HG03442 (cell line): Measurements from ENCODE around the gene OAS1.
A peak's percentile ranks its signal among the peaks of the same experiment; 100 is the strongest.
"Not testable (repeated sequence)": the region's sequence is repeated elsewhere in the genome, so short reads cannot be mapped to it uniquely, and the experiment has no call there.

Source experiments
- ATAC-seq: cut with Tn5 transposase; IDR thresholded peaks from one replicate; pipeline ENCODE4 v1.9.1; 2021; ENCODE audit warnings: mild to moderate bottlenecking, moderate library complexity; ENCODE audit not compliant: unreplicated experiment

The OAS1 gene

DNA sequence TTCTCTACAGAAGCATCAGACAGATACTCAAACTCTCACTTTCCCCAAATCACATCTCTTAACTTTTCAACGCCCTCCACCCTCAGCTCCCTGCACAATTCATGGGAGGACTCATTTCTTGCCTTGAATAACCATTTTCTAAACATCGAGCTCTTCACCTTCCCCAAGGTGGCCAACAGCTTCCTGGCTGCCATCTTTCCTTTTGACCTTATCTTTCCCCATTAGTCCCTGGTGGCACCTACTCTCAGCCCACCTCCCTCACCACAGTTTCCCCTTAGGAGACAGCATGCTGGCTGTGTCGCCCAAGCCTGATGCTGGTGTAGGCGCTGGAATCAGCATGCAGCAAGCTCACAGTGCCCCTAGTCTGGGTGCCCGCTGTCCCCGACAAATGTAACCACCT, 8.4 kb upstream of the OAS1 start:
- no peak for ATAC-seq

DNA sequence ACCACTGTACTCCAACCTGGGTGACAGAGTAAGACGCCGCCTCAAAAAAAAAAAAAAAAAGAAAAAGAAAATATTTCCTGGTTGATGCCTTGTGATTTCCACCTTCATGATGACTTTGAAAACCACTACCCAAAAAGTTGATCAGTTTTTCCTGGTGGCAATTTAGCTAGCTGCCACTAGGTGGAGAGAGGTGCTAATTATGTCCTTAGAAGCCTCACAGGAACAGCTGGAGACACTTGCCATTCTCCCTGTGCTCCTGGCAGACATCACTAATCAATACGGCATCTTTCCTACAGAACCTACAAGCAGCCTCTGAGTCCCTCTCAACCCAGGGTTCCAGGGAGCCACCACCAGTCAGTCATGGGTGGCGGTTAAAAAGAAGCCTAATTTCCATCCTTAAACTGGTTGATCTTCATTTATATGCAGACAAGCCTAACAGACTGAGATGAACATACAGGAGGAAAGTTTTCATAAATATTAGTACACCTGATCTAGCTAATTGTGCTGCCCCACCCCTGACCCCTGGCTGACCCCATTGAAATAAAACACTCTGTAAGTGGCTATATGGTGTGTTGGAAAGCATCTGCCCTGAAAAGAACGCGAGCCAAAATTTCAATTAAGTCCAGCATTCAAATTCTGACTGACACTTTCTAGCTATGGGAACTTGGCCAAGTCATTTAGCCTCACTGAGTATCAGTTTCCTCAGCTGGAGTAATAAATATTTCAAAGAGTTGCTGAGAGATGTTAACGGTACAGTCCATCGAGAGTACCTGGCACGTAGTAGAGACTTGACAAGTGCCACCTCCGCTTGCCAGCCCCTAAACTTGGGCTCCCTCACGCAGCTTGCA, 6.2 kb upstream of the OAS1 start:
- no peak for ATAC-seq

DNA sequence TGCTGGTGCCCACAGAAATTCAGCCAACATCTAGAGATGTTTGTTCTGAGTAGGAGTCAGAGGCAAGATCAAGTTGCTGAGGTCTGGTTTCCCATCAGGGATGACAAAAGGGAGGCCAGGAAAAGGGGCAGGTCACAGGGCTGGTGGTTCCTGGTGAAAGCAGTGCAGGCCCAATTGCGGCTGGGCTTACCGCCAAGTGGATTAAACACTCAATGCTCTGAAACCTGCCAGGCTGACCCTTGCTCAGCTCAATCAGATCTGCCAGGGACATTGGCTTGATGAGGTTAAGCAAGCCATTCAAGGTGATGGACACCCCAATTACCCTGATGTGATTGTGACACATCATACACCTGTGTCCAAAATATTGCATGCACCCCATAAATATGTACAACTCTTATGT, 5.5 kb upstream of the OAS1 start:
- no peak for ATAC-seq

DNA sequence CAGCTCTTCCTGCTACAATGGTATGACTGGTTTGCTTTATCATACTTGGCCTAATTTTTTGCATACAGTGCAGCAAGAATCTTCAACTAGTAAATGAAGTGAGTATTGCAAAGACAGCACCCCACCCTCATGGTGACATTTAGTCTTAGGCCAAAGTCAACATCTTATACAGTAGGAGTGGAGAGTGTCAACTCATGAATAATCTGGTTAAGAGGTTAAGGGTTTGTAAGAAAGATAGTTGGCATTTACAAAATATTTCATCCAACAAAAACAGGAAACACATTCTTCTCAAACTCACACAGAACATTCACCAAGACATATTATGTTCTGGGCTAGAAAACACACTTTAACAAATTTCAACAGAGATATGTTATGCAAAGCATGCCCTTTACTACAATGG, 2.2 kb upstream of the OAS1 start:
- no peak for ATAC-seq

DNA sequence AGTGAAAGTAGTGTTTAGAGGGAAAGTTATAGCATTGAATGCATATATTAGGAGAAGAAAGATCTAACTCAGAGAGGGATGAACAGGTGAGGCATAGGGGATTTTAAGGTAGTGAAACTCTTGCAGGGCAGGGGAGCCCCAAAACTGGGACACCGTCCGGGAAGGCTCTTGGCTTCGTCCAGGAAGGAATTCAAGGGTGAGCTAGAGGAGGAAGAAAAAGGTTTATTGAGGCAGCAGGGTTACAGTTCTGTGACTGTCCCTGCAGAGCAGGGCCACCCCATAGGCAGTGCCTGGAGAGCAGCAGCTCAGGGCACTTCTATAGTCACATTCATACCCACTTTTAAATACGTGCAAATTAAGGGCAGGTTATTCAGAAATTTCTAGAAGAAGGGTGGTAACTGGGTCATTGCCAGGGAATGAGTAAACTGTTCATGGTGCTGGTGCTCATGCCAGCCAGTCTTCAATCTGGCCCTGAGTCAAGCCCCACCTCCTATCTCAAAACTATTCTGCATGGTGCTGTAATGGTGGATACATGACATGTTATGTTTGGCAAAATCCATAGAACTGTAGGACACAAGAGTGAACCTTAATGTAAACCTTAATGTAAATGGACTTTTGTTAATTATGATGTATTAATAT, 1.2 kb upstream of the OAS1 start:
- ATAC-seq: no peak

DNA sequence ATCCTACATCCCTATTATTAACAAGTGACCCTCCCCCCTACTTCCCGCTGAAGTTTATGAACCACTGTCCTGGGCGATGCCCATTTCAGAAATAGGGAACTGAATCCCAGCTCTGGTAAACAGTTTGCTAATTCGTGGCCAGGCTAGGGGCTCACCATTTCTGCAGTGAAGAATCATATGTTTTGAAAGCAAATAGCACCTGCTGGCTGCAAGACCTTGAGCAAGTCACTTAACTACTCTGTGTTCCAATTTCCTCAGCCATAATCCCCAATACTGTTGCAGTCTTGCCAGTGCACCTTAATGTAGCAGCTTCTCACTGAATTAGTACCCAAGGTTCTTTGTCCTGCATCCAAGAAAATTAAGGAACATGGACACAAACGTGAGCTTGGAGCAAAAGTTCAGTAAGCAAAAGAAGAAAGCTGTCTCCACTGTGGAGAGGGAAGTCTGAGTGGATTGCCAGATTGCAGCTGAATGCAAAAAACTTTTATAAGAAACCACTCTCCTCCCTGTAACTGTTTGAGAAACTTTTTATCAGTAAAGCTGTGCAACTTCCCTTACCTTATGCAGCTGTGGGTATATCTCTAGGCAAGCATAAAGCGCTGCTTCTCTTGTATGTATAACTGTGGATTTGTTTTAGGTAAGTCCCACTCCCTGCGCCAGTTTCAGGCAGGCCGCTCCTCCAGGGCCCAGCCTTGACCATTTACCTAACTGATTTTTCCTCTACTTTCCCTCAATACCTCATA, 824 bp downstream of the OAS1 start:
- ATAC-seq: peak; percentile 38

DNA sequence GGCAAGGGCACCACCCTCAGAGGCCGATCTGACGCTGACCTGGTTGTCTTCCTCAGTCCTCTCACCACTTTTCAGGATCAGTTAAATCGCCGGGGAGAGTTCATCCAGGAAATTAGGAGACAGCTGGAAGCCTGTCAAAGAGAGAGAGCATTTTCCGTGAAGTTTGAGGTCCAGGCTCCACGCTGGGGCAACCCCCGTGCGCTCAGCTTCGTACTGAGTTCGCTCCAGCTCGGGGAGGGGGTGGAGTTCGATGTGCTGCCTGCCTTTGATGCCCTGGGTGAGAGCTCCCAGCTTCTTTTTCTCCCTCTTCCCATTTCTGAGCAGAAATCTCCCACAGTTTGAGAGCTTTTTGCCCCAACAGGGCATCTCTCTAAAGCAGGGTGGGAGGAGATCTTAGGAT, 1.8 kb downstream of the OAS1 start:
- ATAC-seq: no peak

DNA sequence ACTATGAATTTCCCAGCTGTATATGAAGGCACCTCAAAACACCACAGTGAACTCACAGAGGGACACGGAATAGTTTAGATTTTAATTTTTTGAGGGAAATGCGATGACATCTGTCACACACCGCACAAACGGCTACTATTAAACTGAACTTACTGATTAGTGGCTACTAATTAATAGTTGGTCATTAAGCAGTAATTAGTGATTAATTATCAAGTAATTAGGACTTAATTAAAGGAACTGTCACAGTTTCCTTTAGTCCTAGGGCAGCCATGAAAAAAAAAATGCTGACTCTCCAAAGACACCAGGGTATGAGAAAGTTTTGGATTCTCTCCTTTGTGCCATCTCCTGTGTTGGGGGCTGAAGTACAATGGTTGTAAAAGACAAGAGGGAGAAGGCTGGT, 2.9 kb downstream of the OAS1 start:
- no peak for ATAC-seq

DNA sequence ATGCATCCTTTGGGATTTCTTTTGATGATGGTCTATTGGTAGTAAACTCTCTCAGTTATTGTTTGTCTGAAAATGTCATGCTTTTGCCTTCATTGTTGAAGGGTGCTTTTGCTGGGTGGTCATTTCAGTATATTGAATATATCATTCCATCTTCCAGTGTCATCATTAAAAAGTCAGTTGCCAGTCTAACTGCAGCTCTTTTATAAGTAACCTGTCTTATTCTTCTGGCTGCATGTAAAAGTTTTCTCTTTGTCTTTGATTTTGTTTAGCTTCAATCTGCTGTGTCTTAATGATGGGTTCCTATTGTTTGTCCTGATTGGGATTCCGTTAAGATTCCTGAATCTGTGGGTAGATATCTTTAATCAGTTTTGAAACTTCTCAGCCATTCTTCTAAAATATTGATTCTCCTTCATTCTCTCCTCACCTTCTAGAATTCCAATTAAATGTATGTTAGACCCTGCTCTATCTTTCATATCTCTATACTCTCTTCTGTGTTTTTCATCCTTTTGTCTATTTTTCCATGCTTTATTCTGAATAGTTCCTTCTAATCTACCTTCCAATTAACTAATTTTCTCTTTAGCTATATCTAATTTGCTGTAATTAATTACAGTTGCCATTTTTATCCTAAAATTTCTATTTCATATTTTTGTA, 6.4 kb downstream of the OAS1 start:
- ATAC-seq: no peak

DNA sequence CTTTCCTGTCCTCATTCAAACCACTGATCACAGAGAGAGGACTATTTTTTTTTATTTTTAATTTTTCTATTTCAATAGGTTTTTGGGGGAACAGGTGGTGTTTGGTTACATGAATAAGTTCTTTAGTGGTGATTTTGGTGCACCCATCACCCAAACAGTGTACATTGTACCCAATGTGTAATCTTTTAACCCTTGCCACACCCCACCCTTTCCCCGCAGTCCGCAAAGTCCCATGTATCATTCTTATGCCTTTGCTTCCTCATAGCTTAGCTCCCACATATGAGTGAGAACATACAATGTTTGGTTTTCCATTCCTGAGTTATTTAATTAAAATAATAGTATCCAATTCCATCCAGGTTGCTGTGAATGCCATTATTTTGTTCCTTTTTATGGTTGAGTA, 7.1 kb downstream of the OAS1 start:
- not testable (repeated sequence) for ATAC-seq

DNA sequence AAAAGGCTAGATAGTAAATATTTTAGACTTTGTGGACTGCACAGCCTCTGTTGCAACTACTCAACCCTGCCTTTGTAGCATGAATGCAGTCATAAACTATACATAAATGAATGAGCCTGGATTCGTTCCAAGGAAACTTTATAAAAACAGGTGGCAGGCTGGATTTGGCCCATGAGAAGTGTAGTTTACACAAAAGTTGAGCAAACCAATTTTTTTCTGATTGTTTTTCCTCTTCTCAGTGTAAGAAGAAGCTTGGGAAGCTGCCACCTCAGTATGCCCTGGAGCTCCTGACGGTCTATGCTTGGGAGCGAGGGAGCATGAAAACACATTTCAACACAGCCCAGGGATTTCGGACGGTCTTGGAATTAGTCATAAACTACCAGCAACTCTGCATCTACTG, 9.5 kb downstream of the OAS1 start:
- no peak for ATAC-seq

DNA sequence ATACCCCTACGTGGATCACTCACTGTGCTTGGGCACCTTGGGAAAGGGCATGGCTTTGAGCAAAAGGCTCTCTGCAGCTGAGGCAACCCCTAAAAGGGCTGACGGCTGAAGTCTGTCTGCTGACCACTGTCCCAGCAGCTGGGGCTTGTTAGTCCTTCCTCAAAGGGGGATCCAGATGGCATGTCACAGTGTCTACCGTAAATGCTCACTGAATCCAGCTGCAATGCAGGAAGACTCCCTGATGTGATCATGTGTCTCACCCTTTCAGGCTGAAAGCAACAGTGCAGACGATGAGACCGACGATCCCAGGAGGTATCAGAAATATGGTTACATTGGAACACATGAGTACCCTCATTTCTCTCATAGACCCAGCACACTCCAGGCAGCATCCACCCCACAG, 12.4 kb downstream of the OAS1 start:
- no peak for ATAC-seq

DNA sequence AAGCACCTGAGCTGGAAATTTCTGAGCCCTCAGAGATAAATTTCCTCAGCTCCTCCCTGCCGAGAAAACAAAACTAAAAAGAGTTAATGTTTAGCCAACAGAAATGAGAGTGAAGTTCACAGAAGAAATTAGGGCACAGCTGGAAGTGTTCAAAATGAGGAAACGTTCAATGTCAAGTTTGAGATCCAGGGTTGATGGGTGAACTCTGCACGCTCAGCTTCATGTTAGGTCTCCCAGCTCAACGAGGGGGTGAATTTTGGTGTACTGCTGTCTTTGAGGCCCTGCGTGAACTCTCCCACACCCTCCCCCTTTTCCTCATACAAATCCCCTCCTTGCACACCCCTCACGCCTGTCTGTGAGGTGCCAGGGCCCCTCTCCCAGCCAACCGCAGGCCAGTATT, 18.2 kb downstream of the OAS1 start:
- no peak for ATAC-seq

DNA sequence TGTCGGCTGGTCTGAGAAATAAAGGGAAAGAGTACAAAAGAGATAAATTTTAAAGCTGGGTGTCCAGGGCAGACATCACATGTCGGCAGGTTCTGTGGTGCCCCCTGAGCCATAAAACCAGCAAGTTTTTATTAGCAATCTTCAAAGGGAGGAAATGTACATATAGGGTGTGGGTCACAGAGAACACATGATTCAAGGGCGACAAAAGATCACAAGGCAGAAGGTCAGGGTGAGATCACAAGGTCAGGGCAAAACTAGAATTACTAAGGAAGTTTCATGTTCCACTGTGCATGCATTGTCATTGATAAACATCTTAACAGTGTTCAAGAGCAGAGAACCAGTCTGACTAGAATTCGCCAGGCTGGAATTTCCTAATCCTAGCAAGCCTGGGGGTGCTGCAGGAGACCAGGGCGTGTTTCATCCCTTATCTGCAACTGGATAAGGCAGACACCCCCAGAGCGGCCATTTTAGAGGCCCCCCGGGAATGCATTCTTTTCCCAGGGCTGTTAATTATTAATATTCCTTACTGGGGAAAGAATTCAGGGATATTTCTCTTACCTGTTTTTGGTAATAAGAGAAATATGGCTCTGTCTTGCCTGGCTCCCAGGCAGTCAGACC, 19.8 kb downstream of the OAS1 start:
- not testable (repeated sequence) for ATAC-seq

DNA sequence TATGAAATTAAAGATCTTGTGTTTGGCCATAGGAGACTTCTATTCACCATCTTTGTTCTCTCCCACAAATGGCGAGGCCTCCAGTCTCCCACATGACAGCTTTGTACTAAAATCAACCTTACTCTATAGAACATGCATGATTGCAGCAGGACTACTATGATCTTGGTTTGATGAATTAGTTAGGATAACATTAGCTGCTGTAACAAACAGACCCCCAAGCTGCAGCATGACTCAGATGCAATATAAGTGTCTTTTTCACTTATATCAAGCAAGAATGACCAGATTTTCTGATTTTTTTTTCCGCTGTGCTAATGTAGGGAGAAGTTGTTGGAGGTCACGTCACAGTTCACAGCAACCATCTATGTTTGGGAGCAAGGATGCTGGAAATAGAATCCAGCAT, 20.7 kb downstream of the OAS1 start:
- ATAC-seq: no peak

DNA sequence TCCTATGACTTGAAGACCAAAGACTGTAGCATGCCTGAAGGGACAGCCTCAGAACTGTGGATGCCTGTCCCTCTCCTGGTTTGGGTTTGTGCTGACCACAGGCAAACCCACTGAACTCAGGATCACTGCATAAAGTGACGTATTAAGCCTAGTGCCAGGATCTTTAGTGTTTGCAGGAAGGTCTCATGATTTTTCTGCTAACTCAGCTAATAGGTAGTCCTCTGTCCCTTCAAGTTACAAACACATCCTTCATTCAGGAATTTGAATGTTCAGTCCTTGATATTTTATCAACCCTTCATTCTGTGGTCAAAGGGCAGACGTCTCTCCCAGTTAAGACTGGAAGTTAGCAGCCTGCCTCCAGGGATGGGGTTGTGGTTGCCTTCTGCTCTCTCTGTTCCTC, 21.2 kb downstream of the OAS1 start:
- ATAC-seq: no peak

DNA sequence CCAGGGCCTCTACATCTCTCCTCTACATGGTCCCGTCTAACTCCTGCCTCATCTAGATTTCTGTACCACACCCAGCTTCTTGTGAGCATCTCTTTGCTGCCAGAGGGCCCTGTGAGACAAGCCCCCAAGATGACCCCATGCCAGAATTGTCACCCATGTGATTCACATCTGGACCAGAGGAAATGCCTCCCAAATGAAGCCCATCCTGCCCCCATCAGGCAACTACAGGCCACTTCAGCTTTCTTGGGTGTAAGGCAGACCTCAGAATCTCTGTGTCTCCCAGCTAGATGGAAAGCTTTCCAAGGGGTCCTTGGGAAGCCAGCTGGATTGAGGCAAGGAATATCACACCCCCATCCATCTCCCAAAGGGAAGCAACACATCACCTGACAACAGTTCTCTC, 22.2 kb downstream of the OAS1 start:
- no peak for ATAC-seq

DNA sequence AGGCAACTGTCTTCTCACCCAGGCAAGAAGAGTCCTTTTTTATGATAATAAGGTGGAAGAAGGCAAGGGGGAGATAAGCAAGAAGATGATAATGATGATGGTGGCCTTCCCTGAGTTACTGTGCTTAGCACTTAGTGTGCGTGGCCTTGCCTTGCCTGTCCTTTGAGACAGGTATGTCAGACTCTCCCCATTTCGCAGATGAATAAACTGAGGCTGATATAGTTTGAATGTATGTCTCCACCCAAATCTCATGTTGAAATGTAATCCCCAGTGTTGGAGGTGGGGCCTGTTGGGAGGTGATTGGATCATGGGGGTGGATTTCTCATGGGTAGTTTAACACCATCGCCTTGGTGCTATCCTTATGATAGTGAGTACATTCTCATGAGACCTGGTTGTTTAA, 23.0 kb downstream of the OAS1 start:
- ATAC-seq: no peak

DNA sequence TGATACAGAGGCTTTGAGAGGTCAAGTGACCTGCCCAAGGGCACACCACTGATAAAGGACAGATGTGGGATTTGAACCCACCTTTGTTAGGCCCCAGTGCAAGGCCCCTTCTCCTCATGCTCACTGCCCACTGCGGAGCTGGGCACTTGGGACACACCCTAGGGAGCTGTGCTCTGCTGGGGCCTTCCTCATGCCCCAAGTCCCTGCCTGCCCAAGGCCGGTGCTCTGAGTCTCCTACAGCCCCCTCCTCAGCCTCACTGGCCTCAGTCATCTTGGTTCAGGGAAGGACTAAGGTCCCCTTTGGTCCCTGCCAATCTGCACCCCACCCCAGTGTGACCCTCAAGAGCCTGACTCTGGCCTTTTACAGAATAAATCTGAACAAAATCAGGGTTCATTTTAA, 23.6 kb downstream of the OAS1 start:
- no peak for ATAC-seq

DNA sequence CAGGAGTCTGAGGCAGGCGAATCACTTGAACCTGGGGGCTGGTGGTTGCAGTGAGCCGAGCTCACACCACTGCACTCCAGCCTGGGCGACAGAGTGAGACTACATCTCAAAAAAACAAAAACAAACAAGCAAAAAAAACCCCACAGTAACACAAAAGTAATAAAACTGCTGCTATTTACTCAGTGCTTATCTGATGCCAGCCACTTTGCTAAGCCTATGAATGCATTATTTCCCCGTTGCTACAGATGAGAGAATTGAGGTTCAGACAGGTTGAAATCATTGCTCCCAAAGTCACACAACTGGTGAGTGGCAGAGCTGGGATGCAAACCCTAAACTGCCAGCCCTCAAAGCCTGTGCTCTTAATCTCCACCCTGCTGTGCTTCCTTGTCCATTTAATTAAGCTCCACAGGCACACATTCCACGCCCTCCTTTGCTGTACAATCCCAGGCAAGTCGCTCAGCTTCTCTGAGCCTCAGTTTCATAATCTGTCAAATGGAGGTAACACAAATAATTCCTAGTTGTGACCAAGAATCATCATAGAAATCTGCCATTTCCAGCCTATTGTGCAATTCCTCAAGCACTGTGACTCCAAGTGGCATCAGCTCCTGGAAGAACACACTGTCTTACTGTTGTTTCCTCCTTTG, 25.8 kb downstream of the OAS1 start:
- ATAC-seq: no peak

DNA sequence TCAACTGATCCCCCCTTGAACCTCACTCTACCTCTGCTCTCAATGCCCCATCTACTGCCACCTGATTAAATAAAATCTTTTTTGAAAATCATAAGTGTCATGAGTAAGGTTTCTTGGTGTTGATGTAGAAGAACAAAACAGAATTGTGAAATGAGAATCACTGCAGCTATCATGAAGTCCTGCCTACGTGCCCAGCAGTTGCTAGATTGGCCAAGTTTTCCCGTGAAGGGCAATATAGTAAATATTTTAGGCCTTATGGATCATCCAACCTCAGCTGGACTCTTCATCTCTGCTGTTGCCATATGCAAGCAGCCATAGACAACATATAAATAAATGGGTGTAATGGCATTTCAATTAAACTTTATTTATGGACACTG, 26.4 kb downstream of the OAS1 start:
- no peak for ATAC-seq
